HG03432 (cell line): ENCODE results near the gene PLXNA4.

ENCODE experiments used
- ATAC-seq: cut with Tn5 transposase; IDR thresholded peaks from one replicate; pipeline ENCODE4 v1.9.1; 2021; ENCODE audit warnings: mild to moderate bottlenecking, moderate library complexity; ENCODE audit not compliant: unreplicated experiment

The PLXNA4 gene

DNA sequence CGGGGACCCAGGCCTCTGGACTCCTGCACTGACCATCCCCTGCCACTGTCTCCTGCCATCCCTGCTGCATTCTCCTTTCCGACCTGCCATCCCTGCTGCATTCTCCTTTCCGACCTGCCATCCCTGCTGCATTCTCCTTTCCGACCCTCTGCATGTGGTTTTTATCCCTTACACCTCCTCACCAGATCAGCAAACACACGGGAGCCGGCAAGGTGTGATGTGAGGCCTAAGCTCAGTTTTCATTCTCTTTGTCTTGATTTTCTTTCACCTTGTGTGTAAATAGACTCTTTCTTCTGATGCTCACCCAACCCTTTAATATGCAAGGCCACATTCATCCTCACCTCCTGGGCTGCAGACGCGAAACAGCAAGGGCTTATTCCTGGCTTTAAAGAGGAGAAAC lies 11.4 kb downstream of the PLXNA4 start:
- ATAC-seq: no peak

- ATAC-seq: no peak
Observed at GRCh38 chr7:132564090-132564489, 12.2 kb downstream of the PLXNA4 start.

DNA sequence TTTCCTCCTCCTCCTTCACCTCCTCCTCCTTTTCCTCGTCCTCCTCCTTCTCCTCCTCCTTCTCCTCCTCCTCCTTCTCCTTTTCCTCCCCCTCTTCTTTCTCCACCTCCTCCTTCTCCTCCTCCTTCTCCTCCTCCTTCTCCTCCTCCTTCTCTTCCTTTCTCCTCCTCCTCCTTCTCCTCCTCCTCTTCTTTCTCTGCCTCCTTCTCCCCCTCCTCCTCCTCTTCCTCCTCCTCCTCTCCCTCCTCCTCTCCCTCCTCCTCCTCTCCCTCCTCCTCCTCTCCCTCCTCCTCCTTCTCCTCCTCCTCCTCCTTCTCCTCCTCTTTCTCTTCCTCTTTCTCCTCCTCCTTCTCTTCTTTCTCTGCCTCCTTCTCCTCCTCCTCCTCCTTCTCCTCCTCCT lies 13.6 kb downstream of the PLXNA4 start:
- ATAC-seq: no peak

DNA sequence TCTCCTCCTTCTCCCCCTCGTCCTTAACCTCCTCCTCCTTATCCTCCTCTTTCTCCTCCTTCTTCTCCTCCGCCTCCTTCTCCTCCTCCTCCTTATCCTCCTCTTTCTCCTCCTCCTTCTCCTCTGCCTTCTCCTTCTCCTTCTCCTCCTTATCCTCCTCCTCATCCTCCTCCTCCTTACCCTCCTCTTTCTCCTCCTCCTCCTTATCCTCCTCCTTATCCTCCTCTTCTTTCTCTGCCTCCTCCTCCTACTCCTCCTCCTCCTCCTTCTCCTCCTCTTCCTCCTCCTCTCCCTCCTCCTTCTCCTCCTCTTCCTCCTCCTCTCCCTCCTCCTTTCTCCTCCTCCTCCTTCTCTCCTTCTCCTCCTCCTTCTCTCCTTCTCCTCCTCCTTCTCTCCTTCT lies 14.5 kb downstream of the PLXNA4 start:
- no peak for ATAC-seq

GRCh38 chr7:132560825-132561529 lies 15.3 kb downstream of the PLXNA4 start:
- ATAC-seq: no peak

GRCh38 chr7:132560105-132560504 lies 16.2 kb downstream of the PLXNA4 start:
- ATAC-seq: no peak

DNA sequence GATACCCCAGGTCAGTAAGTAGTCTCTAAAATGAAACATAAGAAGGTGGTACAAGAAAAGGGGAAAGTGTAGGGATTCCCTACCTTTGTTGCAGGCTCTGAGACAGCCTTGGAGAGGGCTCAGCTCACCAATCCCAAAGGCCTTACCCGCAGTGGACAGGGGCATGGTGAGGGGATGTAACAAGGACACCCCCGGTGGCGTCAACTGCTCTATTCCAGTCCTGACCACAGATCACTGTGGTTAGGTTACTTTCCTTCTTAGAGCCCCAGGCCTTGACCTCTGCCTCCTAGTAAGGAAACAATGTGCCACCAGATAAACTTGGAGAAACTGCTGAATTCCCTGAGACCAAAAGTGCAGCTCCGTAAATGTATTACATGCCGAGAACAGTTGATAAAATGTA lies 17.5 kb downstream of the PLXNA4 start:
- ATAC-seq: no peak

DNA sequence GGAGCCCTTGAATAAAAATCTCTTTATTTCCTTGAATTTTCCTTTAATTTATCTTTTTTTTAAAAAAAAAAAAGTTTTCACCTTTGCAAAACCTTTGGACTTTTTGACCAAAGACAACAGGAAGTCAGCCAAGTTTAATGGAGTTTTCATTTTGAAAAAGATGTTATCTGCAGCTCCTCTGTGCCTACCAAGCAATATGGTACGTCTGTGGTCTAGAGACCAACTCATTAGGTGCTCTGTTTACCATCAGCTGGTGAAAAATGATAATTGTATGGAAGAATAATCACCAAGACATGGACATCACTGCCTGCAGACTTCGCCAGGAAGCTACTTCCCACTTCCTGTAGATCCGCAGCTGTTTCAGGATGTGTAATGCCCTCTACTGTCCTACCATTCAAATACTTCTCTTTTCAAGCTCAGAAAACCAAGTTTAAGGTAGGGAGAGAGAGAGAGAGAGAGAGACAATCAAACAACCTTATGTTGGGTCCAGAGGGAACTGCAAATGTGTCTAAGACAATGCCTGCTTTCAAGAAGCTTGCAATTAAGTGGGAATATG lies 18.7 kb downstream of the PLXNA4 start:
- no peak for ATAC-seq

DNA sequence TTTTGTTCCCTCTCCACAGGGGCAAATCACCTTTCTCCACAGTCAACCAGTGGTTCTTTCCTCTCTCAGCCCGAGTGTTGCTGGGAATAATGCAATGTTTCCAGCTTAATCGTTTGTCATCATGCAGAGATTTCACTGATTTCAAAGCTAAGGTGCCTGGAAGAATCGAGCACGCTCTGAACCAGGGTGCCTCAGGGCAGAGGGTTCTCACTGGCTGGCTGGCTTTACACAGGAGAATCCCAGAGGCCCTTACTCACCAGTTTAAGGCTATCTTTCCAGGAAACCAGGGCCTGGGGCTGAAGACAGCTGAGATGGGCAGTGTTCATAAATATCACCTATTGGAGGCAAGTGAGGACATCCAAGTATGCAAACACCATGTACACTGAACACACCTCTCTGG lies 21.8 kb downstream of the PLXNA4 start:
- no peak for ATAC-seq

DNA sequence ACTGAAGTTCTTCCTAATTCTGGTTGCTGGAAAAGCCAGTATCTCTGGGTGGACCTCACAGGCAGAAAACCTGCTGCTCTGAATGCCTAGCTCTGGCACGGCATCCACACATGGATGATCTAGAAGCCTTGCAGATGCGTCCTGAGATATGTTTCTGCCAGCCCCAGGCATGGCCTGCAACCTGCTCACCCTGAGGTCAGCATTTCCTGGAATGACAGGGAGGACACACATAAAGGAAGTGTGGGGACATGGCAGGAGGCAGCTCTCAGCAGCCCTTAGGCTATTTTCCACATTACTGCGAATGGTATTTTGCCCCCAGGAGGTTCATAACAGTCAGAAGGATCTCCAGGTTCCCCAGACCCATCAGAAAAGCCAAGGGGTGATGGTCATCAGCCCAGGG lies 23.2 kb downstream of the PLXNA4 start:
- no peak for ATAC-seq

- no peak for ATAC-seq
Observed at GRCh38 chr7:132551886-132552285, 24.4 kb downstream of the PLXNA4 start.

GRCh38 chr7:132551439-132551838 lies 24.8 kb downstream of the PLXNA4 start:
- ATAC-seq: no peak

DNA sequence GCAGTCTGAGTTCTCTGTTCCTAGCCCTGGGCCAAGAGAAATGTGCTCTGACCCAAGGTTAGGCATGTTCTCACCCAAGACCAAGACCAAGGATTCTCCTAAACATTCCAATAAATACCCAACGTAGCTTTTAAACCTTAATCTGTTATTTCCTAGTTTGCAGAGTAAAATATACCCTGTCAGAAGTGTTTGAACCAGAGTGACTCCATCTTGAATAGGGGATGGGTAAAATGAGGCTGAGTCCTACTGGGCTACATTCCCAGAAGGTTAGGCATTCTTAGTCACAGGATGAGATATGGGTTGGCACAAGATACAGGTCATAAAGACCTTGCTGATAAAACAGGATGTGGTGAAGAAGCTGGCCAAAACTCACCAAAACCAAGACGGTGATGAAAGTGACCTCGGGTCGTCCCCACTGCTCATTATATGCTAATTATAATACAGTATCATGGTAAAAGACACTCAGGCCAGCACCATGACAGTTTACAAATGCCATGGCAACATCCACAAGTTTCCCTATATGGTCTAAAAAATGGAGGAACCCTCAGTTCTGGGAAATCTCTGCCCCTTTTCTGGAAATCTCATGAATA lies 27.7 kb downstream of the PLXNA4 start:
- no peak for ATAC-seq

GRCh38 chr7:132547821-132548220 lies 28.4 kb downstream of the PLXNA4 start:
- ATAC-seq: no peak

GRCh38 chr7:132546366-132547127 lies 29.7 kb downstream of the PLXNA4 start:
- ATAC-seq: no peak

DNA sequence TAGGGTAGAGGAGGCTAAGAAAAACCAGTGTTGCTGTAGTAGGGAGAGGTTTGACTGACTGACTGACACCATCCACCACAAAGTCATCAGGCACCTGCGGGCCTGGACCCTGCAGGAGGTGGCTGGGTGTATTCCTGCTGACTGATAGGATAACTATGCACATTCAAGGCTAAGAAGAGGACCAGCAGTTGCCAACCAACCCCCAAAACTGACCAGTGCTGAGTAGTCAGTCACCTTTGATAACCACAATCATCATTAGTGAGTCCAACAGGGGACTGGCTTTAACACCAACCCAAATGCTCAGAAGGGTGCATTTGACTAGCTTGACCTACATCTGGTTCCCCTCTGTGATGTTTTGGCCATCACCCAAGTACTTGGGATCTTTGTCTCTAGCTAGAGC lies 30.5 kb downstream of the PLXNA4 start:
- ATAC-seq: no peak

- no peak for ATAC-seq
Observed at GRCh38 chr7:132544999-132545398, 31.3 kb downstream of the PLXNA4 start.

DNA sequence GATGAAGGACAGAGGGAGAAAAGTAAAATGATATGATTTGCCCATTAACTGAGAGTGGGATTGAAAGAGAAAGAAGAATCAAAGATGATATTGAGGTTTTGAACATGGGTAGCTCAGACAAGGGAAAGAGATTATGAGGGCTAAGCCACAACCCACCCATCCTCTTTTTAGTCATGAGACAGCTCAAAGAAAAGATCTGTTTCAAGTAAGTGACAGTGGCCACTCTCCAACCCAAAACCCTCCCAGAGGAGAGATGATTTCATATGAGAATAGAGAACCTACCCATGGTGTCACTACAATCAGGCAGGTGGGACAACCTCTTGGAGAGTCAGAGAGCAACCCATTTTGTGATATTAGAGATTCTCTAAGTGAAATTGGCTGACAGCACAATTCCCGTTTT lies 32.2 kb downstream of the PLXNA4 start:
- ATAC-seq: no peak

- ATAC-seq: no peak
Observed at GRCh38 chr7:132542895-132543294, 33.4 kb downstream of the PLXNA4 start.

DNA sequence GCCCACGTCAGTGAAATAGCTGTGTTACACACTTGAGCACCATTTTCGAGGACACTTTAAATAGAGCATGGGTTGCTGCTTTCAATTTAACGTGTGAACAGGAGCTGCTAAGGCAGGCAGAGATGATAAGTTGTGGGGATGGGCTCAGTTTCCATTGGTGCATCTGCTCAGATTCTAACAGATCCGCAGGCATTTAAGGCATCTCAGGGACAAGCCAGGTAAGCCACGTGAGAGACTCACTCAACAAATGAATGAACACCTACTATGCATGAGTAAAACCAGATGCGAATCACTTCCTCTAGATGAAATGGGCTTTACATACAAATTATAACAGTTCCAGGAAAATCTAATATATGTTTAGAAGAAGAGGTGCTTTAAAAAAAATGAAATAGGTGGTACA lies 34.6 kb downstream of the PLXNA4 start:
- ATAC-seq: no peak

- no peak for ATAC-seq
Observed at GRCh38 chr7:132537456-132538145, 38.7 kb downstream of the PLXNA4 start.
